Measurements from ENCODE around the gene ADRA2C.

GRCh38 chr4:3727847-3728469 is 38.2 kb upstream of the ADRA2C start:
- TF ChIP-seq CTCF (conservative IDR thresholded peaks at IDR 0.05): no peak
- TF ChIP-seq ZFX (IDR thresholded peaks at IDR 0.05): no peak
